Activated CD8-positive, alpha-beta memory T cell treated with anti-CD3 and anti-CD28 coated beads for 48 hours (primary cell): ENCODE measurements around the gene NECAB2.

ENCODE experiments used
- DNase-seq, 3 experiments: peaks; one replicate each; pipeline ENCODE4 v3.0.0-alpha.2; 2020; ENCODE audit warnings: low read depth in 2 of 3, low spot score in 2 of 3

Gene NECAB2

GRCh38 chr16:83965444-83966152 lies 2.4 kb upstream of the NECAB2 start:
- DNase-seq, result no peak

GRCh38 chr16:83966153-83966696 lies 1.8 kb upstream of the NECAB2 start:
- DNase-seq, result no peak

DNA sequence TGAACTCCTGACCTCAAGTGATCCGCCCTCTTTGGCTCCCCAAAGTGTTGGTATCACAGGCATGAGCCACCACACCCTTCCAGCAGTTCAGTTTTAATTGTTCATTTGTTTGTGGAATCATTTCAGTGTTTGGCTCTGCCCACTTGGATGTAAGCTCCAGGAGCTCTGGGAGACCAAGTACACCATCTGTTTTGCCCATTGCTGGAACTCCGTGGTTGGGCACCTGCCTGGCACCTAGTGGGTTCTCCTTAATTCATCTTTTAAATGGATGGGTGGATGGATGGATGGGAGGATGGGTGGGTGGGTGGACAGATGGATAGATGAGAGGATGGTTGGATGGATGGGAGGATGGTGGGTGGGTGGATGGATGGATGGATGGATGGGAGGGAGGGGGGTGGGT lies 953 bp upstream of the NECAB2 start:
- DNase-seq, result no peak

- no peak for DNase-seq
Measured at GRCh38 chr16:83968306-83968851, 335 bp downstream of the NECAB2 start.

DNA sequence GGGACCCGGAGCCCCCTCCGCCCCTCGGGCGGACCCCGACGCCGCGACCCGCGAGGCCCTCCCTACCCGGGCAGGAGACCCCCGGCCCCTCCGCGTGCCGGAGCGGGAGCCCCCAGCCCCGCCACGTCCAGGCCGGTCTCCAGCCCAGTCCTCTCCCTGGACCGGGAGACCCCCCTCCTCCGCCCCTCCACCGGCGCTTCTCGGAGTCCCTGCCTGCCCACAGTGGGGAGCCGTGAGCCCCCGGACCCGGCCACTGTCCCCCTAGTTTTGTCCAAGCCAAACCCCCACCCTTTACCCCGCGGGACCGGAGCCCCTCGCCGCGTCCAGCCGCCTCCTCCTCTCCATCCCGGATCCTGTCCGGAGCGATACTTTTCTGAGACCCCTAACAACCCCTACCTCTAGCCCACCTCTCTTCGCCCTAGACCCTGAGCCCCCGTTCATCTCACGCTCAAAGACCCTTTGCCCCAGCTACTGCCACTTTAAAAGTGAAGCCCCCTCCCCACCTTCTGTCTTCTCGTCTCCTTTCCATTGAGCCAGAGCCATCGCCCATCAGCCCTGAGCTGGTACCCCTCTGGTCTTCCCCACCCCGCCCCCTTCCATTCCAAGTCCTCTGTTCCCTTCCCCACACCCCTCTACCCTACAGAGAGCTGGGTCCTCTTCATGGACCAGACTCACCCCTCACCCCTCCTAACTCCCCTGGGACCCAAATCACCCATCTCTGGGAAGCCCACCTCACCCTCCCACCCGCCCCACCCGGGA lies 1.0 kb downstream of the NECAB2 start:
- DNase-seq, result no peak

GRCh38 chr16:83969771-83970429 lies 1.9 kb downstream of the NECAB2 start:
- DNase-seq, result no peak

GRCh38 chr16:83970430-83970815 lies 2.4 kb downstream of the NECAB2 start:
- DNase-seq, result no peak

DNA sequence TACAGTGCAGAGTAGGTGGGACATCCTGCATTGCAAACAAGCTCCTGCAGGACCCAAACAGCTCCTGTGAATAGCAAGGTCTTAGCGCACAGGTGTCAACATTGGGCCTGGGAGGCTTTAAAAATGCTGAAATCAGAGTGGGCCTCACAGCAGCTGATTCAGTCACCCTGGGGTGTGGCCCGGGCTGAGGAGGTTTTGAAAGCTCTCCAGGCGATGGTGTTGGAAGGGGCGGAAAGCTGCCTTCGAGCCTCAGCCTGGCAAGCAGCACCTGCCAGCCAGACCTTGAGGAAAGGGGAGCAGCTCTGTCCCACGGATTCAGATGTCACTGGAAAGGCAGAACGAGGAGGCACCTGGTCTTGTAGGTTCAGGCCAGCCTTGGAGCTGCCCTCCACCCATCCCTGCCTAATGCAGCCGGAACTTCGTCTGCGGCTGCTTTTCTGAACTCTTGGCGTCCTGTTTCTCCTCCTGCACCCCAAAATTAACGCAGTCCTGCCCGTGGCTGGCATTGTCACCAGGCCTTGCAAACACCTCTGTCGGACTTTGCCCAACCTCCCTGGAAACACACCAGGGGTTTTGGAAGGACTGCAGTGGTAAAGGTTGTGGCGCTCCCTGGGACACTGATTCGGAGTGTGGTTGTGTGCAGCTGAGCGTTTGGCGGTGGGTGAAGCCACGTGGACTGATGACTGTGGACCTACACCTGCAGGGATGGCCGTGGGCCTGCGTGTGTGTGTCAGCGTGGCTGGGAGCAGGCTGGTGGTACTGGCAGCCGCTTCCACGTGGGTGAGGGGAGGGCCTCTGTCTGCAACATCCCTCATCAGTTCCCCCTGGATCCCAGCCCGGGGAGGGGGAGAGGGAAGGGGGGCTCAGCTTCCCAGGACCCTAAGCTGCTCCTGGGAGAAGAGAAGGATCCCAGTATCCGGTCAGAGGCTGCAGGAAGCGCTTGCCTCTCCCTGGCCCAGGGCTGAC lies 3.4 kb downstream of the NECAB2 start:
- no peak for DNase-seq

DNA sequence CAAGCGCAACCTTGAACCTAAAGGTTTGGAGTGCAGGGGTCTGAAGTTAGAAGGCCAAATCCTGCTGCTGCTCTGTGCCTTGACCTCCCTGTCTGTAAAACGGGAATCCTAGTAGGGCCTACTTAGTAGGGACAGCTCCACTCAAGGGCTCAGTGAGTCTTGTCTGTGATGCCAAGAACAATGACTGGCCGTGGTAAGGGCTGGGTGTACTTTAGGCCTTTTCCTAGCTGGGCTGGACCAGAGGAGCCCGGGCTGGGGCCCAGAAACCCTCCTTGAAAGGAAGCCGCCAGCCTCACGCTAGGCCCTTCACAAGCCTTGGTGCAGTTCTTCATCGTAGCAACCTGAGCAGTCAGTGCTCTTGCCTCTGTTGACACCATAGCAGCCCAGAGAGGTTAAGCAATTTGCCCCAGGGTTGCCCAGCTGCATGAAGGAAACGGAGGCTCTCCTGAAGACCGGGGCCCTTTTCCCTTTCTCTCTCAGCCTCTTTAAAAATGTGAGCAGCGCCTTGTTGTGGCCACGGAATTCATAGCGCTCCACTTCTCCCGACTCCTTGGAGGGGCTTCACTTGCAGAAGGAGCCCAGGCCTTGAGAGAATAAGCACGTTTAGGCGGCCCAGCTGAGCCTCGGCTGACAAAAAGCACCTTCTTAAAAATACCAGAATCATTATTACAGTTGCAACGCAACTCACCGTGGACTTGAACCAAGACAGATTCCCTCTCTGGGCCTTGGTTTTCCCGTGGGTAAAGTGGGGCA lies 4.4 kb downstream of the NECAB2 start:
- DNase-seq, result no peak

DNA sequence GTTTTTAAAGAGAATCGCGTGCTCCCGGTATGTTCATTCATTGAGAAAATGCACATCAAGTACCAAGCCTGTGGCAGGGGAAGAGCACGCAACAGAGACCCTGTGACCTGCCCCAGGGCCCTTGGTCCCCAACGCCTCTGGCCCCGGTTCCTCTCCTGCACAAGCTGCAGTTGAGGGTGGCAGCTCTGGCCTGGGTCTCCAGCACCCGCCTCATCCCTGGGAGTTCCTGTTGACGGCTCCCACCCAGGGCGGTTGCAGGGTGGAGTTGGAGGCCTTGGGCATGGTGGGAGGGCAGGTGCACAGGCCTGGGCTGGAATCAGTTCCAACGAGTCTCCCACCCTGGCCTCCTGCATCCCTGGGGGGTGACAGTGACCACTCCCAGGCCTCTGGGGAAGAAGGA lies 5.0 kb downstream of the NECAB2 start:
- no peak for DNase-seq

DNA sequence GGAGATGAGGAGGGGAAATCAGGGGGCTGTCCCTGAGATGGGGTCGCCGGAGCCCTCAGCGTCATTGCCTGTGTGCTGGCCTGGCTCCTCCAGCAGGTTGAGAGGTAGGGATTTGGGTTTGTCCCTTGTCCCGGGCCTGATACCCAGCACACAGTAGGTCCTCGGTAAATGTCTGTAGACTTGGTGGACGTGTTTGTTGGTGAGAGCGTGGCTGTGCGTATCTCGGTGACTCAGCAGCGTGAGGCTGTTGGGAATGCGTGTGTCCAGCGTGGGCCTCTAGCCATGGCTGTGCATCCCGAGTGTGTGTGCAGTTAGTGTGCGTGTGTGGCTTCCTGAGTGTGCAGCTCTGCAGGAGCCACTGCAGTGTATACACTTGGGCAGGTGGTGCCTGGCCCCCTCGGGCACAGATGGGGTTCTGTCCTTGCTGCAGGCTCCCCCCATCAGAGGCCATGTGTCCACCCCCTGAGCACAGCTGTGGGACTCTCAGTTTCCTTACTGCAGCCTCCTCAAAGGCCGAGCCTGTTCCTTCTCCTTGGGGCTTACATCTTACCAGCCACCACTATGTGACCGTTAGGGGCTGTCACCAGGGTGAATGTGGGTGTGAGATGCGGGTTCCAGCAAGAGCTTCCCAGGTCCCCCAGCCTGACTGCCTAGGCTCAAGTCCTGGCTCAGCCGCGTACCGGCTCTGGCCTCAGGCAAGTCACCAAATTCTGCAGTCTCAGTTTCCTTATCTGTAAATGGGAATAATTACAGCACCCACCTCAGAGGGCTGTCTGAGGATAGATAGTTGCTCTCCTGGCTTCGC lies 5.7 kb downstream of the NECAB2 start:
- DNase-seq, result no peak

- no peak for DNase-seq
Measured at GRCh38 chr16:83974475-83974874, 6.4 kb downstream of the NECAB2 start.

DNA sequence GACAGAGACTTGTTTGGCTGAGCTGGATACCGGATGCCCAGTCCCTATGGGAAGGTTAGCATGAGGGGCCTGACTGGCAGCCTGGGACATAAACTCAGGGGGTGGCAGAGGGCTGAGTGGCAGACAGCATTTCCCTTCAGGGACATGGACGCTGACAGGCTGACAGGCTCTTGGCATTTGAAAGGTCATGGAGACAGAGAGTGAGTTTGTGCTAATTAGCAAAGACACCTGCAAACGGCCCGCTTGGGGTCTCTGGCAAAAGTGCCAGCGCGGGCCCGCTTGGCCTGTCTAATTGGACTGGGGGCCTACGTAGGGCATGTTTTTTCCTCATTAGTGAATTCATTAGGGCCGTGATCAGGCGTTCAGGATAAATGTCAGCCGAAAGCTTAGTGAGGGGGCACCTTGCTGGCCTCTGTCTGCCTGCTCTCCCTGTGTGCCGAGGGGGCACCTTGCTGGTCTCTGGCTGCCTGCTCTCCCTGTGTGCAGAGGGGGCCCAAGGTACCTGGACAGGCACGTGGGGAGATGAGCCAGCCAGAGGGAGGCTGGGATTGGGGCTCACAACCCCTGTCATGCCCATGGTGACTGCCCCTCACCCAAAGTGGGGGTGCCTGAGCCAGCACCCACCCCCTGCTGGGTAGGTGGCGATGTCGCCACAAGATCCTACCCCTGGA lies 7.7 kb downstream of the NECAB2 start:
- no peak for DNase-seq

DNA sequence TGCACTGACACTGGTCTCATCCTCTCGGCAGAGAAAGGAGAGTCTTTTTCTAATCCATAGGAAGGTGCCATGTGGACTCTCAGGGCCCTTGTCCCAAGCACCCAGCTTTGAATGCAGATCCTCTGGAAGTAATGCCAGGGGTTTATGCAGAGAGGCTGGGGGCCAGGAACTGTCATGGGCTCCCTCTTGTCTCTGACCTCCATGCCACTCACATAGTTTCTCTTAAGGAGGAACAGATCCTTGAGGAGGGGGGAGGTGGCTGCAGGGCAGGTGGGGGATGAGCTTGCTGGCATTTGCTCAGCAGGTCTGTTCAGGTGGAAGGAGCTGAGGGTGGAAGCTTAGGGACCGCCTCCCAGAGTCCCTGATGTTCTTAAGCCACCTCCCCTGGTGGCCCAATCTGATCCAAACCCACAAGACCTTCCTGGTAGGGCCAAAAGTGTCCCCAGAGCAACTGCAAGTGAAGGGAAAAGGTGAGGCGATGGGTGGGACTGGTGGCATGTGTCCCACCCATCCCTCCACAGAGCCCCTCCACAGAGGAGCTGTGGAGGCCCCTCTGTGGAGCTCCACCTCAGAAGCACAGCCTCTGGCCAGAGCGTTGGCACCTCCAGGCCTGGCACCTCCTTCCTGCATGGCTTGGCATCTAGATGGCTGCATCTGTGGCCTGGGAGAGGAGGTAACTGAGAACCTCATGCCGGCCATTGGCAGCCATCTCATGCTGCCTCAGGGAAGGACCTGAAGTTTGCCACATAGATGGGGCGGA lies 9.2 kb downstream of the NECAB2 start:
- no peak for DNase-seq

- DNase-seq, result no peak
Measured at GRCh38 chr16:83978401-83978904, 10.4 kb downstream of the NECAB2 start.

DNA sequence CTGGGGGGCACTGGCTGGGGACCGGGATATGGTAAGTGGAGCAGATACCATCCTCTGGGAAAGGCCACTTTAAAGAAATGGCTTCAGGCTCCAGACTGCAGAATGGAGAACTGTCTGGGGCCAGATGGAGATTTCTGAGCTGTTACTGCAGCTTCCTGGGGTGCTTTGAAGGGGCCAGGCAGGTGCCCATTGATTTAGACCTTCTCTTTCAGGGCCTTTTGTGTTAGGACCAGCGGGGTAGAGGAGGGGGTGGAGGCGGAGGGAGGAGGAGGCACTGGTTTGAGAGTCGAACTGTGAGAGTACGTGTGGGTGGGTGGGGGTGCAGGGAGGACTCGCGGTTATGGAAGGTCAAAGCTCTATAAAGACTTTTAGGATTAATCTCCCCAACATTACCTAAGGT lies 11.4 kb downstream of the NECAB2 start:
- DNase-seq, result no peak

DNA sequence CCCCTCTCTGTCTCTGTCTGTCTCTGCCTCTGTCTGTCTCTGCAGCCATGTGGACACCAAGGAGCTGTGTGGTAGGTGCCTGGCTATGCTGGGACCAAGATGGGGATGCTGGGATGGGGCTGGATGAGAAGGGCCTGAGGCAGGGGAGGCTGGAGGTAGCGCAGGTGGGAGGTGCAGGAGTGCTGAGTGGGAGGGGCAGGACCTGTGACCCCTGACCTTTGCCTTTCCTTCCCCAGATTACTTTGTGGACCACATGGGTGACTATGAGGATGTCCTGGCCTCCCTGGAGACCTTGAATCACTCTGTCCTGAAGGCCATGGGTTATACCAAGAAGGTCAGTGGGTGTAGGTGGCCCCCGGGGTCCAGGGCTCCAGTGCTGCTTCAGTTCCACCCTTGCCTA lies 12.8 kb downstream of the NECAB2 start:
- no peak for DNase-seq

DNA sequence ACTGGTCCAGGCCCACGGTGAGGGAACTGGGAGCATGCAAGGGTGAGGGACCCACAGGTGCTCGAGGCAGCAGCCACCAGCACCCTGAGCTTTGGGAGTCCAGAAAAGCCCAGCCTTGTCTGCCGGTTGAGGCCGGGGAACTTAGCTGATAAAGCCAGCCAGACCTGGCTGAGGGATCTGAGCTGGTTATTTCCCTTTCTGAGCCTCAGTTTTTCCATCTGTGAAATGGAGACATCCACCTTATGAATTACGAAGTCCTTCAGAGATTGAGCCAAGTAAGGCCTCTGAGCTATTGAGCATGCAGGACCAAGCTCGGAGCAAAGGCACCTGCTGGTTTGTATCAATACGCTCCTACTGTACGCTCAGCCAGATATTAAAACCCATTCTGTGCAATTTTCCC lies 13.8 kb downstream of the NECAB2 start:
- no peak for DNase-seq
